ENCODE results near the gene SIK3.

- TF ChIP-seq CTCF (IDR thresholded peaks at IDR 0.05) (no peak), POLR2A (IDR thresholded peaks at IDR 0.05) (no peak)
Observed at GRCh38 chr11:116969694-116970093, 128.5 kb downstream of the SIK3 start.

All from adrenal gland (tissue), 5 donors.